Hepatocyte (in vitro differentiated cells): Measurements from ENCODE around the gene EYA3.

Source experiments
- EZH2 ChIP-seq: fragments of 200-600 bp; sonication (generic); IDR thresholded peaks from 2 replicates; pipeline ENCODE4 v1.6.1; 2016; ENCODE audit warnings: antibody characterized with exemption, mild to moderate bottlenecking, borderline replicate concordance
- EZH2phosphoT487 ChIP-seq: fragments of 200-600 bp; sonication (generic); IDR thresholded peaks from one replicate; pipeline ENCODE4 v1.6.1; 2018; ENCODE audit warnings: antibody characterized with exemption, mild to moderate bottlenecking, low read depth, moderate library complexity; ENCODE audit not compliant: unreplicated experiment, severe bottlenecking
- TF ChIP-seq, protein P1 (sequence below): fragments of 200-600 bp; sonication (generic); IDR thresholded peaks from 2 replicates; pipeline ENCODE4 v1.5.1; 2016; ENCODE audit warnings: antibody characterized with exemption, mild to moderate bottlenecking; ENCODE audit not compliant: poor library complexity

DNA sequence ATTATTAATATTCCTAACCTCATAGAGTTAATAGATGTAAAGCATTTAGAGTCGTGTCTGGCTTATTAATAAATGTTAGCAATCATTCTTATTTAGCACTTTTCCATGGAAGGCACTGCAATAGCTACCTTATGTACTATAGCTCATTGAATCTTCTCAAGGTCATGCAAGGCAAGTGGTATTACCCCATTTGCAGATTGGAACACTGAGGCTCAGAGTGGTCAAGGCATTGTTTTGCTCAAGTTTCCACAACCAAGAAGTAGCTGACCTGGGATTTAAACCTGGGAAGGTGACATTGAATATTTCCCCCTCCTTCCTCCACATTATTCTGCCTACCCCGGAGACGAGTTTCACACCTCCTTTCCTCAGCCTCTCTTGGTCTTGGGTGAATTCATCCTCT, 37.8 kb upstream of the EYA3 start:
- TF ChIP-seq, protein P1, sequence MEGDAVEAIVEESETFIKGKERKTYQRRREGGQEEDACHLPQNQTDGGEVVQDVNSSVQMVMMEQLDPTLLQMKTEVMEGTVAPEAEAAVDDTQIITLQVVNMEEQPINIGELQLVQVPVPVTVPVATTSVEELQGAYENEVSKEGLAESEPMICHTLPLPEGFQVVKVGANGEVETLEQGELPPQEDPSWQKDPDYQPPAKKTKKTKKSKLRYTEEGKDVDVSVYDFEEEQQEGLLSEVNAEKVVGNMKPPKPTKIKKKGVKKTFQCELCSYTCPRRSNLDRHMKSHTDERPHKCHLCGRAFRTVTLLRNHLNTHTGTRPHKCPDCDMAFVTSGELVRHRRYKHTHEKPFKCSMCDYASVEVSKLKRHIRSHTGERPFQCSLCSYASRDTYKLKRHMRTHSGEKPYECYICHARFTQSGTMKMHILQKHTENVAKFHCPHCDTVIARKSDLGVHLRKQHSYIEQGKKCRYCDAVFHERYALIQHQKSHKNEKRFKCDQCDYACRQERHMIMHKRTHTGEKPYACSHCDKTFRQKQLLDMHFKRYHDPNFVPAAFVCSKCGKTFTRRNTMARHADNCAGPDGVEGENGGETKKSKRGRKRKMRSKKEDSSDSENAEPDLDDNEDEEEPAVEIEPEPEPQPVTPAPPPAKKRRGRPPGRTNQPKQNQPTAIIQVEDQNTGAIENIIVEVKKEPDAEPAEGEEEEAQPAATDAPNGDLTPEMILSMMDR = no peak
- no peak for TF ChIP-seq EZH2
- no peak for TF ChIP-seq EZH2phosphoT487
